ENCODE data around the gene MGAT4A.

GRCh38 chr2:98583276-98583675 lies 147.7 kb downstream of the MGAT4A start:
- TF ChIP-seq NRF1 (conservative IDR thresholded peaks at IDR 0.05 in 1 of 2, IDR thresholded peaks at IDR 0.05 in 1 of 2), result no peak
- TF ChIP-seq, protein P1, sequence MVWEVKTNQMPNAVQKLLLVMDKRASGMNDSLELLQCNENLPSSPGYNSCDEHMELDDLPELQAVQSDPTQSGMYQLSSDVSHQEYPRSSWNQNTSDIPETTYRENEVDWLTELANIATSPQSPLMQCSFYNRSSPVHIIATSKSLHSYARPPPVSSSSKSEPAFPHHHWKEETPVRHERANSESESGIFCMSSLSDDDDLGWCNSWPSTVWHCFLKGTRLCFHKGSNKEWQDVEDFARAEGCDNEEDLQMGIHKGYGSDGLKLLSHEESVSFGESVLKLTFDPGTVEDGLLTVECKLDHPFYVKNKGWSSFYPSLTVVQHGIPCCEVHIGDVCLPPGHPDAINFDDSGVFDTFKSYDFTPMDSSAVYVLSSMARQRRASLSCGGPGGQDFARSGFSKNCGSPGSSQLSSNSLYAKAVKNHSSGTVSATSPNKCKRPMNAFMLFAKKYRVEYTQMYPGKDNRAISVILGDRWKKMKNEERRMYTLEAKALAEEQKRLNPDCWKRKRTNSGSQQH (CRISPR knock-in tag; IDR thresholded peaks at IDR 0.05), result no peak
- TF ChIP-seq CBX8 (IDR thresholded peaks at IDR 0.05; ENCODE audit: borderline replicate concordance, extremely low read depth, low read depth, low read length, poor library complexity, severe bottlenecking), result no peak
- no peak for TF ChIP-seq OTX1 (CRISPR knock-in tag; IDR thresholded peaks at IDR 0.05)
- TF ChIP-seq DDX20 (tag; IDR thresholded peaks at IDR 0.05; ENCODE audit: low read depth), result no peak
- no peak for TF ChIP-seq CBX1 (IDR thresholded peaks at IDR 0.05; ENCODE audit: low read depth)
- TF ChIP-seq RBM14 (IDR thresholded peaks at IDR 0.05; ENCODE audit: borderline replicate concordance, insufficient read depth, low read depth, low read length), result no peak
- TF ChIP-seq ELF4 (CRISPR knock-in tag; IDR thresholded peaks at IDR 0.05), result no peak
- TF ChIP-seq GATA2 (CRISPR knock-in tag; IDR thresholded peaks at IDR 0.05), result no peak
- no peak for TF ChIP-seq YY1 (IDR thresholded peaks at IDR 0.05; ENCODE audit: borderline replicate concordance in 1 of 3, control insufficient read depth in 1 of 3, extremely low read depth in 1 of 3, insufficient read depth in 3 of 3, insufficient read length in 1 of 3, insufficient replicate concordance in 2 of 3, low read depth in 1 of 3, low read length in 2 of 3)
- TF ChIP-seq IRF2 (CRISPR knock-in tag; IDR thresholded peaks at IDR 0.05), result no peak

Measured in K562 (cell line).